HG02763 (cell line): Measurements from ENCODE around the gene GABRR1.
"Not testable (repeated sequence)": the region's sequence is repeated elsewhere in the genome, so short reads cannot be mapped to it uniquely, and the experiment has no call there.

Experiments
- ATAC-seq: cut with Tn5 transposase; IDR thresholded peaks from one replicate; pipeline ENCODE4 v1.9.1; 2021; ENCODE audit warnings: mild to moderate bottlenecking, moderate library complexity; ENCODE audit not compliant: unreplicated experiment

The GABRR1 gene

DNA sequence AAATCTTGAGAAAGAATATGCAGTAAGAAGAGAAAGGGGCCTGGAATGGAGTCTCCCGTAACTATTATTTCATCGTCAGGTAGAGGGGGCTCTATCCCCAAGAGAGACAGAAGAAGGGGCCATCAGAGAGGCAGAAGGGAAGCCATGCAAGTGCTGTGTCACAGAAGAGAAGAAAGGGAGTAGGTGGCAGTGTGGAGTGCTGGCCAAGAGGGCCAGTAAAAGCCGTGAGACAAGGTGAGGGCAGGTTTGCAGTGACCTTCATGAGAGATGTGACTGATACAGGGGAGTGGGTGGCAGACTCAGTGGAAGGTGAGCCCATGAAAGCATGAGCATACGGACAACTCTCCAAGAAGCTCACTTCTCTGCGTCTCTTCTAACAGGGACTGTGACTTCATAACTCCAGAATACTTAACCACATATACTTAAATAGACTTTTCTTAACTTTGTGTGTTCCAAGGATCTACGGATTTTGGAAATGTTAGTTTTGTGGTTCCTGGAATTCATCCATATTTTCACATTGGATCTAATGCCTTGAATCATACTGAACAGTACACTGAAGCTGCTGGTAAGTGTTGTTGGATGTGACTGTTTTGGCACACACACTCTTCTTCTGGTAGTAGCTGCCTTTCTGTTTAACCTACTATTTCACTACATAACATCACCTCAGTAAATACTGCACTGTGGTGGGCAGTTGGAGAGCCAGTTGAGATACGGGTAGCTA, 55.7 kb downstream of the GABRR1 start:
- ATAC-seq = no peak

DNA sequence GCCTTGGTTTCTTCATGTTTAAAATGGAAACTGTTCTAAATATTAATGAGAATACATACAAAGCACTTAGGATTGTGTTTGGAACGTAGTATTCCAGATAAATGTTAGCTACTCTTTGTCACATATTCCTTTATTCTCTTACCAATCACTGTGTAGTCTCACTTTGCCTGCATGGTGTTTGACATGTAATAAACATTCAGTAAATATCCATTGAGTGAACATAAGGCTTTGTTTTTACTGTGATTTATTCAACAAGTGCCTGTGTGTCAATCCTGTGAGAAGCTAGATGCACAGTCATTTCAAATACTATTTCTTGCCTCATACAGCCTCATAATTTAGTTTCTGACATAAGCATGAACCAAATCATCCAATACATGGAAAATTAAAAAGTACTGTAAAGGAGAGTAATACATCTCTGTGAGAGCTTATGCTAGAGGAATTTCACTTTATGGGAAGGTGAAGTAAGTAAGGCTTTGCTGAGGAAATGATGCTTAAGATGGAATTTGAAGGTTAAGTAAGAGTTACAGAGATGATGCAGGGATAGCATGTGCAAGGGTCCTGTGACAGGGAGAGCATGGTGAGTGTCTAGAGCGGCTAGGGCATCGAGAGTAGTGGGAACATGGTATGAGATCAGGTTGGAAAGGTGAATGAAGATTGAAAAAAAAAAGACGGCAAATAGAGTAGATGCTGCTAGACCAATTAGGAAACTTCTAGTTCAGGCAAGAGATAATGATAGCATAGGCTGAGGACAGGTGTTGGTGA, 56.6 kb downstream of the GABRR1 start:
- ATAC-seq = no peak

DNA sequence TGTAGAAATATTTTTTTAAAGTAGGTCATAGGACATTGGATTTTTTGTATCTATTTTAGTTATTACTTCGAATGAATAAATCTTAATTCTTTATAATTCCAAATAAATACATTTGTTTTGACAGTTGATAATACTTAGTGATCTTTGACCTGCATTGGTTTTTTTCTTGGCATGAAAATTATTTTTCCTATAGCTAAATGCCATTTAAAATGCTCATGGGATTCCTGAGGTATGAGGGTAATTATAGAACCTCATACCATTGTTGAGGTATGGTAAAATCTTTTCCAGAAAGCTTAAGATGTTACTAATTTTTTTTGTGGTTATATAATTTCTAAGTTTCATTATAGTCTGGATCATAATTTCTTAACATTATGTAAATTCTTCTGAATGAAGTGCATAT, 63.0 kb downstream of the GABRR1 start:
- no peak for ATAC-seq

DNA sequence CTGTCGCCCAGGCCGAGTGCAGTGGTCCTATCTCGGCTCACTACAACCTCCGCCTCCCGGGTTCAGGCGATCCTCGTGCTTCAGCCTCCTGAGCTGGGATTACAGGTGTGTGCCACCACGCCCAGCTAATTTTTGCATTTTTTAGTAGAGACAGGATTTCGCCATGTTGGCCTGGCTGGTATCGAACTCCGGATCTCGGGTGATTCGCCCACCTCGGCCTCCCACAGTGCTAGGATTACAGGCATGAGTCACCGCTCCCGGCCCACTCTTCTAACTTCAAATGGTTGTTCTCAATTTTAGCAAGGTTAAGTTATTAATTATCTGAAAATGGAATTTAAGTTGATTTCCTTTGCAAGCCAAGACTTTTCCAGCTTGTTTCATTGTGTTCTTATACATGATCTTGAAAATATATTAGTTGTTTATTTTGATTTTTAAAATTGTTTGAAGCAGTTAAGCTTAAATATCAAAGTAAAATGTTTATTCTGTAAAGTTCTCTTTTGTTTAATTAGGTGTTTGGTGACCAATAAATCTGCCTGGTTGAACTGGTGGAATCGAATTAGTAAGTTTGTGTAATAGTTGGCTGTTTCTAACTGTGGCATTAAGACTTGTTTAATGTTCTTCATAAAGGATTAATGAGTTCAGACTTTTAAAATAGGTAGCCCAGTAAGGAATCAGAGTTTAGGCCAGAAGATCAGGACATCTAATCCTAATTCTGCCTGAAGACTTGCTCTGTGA, 69.0 kb downstream of the GABRR1 start:
- ATAC-seq = no peak

DNA sequence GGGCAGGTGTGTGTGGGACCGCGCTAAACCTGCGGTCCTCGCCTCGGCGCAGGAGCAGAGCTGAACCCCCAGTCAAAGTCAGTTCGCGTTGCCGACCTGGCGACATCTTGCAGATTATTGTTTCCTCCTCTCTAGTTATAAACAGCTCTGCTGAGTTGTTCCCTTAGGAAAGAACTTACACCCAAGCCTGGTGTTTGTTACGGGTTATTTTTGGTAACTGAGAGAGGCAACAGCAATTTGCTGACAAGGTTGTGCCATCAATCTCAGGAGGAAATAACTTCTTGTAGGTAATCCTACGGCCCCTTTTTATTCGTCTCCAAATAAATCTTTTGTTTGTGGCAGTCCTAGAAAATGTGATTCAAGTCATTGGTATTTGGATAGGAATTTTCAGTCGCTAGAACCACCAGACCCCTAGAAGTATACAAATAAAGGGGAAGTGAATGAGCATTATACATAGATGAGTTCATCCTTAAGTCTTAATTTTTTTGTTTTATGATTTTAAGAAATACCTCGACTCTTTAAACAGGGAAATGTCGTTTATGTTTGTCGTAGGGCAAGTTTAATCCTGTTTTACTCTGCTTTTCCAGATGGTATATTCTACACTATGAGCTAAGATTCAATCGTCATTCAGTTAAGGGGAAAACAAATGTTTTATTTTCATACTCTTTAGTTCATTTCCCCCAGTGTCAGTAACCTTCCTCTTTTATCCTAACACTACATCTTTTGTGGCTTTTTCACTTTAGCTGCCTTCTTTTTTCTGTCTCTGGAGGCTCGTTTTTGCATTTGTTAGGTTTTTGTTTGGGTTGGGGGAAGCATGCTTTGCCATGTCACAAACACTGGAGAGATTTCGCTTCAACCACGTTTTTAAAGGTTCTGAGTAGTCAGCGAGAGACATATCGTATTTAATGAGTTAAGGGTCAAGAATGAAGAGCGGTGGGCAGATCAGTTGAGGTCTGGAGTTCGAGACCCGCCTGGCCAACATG, 70.1 kb downstream of the GABRR1 start:
- no peak for ATAC-seq

DNA sequence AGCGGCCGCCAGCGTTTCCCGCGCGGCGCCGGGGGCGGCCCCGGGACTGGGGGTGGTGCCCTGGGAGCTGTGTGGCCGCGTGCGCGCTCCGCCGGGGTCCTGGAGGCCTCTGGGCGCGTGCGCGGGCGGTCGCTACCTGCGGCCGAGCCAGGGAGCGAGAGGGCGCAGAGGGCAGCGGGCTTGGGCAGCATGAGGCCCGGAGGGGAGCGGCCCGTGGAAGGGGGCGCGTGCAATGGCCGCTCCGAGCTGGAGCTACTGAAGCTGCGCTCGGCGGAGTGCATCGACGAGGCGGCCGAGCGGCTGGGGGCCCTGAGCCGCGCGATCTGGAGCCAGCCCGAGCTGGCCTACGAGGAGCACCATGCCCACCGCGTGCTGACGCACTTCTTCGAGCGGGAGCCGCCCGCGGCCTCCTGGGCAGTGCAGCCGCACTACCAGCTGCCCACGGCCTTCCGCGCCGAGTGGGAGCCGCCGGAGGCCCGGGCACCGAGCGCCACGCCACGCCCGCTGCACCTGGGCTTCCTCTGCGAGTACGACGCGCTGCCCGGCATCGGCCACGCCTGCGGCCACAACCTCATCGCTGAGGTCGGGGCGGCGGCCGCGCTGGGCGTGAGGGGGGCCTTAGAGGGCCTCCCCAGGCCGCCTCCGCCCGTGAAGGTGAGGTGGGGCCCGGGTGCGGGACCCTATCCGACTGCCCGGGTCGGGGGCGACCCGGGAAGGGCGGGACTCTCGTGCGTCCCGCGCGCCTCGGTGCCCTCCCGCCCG, 71.0 kb downstream of the GABRR1 start, which contains the start of gene PM20D2:
PM20D2 (plus strand) TSS at position 100 of the 762 bp plus-strand sequence; CDS start at position 190, 90 bp downstream.
- ATAC-seq = peak; percentile 60

DNA sequence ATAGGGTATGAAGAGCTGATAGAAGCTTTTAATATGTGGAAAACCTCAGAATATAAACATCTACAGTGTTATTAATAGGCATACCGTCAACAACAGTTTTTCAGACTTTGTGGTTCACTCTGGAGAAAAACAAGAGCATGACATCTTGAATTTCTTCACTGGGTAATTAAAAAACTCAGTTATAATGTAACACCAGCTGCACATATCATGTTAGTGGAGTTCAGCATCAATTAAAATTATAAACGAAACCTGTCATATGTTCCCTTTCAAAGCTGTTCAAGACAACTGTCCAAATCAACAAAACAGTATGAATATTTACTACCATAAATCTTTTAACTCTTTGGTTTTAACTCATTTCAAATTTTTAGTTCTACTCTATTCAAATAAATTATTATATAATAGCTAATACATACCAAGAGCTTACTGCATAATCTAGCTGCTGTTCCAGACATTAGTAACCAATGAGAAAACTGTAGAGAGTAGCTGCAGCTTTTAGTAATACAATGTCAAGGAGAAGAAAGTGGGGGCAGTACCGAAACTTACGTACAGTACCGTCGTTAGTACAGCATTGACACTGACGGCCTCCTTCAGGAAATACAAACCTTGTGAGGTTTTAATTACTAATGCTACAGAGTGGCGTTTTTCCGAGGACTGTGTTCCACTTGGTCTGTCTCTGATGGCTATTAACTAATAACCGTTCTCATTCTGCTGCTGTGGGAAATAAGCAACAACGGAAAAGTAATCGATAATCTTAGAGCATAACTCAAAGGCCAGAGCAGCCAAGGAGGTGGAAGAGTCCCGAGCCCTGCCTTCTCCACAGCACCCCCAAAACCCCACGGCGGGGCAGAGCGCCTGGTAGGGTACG, 71.8 kb downstream of the GABRR1 start:
- ATAC-seq = peak; percentile 54

GRCh38 chr6:89144354-89144906, 72.7 kb downstream of the GABRR1 start:
- peak; percentile 54 for ATAC-seq

GRCh38 chr6:89140347-89141156, 76.6 kb downstream of the GABRR1 start:
- ATAC-seq = no peak

DNA sequence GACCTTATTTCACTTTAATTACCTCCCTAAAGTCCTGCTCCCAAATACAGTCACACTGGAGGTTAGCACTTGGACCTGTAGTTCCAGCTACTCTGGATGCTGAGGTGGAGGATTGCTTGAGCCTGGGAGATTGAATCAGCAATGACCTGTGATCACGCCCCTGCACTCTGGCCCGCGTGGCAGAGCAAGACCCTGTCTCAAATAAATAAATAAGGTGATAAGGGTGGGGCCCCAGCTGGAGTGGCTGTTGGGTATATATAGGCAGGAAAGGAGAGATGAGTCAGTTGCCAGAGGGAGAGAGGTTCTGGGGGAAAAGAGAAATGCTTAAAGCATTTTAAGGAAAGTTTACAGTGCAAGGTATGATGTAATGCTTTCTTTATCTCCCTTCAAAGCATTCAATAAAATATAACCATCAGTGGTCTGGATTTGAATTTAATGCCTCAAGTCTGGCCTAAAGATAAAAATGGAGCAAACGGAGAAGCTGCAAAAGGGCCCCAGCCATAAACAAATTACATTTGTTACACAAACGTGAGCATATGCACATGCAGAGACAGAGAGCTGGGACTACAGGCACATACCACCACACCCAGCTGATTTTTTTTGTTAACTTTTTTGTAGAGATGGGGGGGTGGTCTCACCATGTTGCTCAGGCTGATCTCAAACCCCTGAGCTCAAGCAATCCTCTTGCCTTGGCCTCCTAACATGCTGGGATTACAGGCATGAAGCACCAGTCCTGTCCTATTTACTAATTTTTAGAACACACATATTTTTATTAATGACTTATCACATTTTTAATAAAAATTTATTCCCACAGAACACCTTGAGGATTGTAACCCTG, 77.4 kb downstream of the GABRR1 start:
- no peak for ATAC-seq

GRCh38 chr6:89138173-89138572, 79.0 kb downstream of the GABRR1 start:
- no peak for ATAC-seq

- no peak for ATAC-seq
Observed at GRCh38 chr6:89134723-89135122, 82.4 kb downstream of the GABRR1 start.

GRCh38 chr6:89133981-89134380, 83.2 kb downstream of the GABRR1 start:
- ATAC-seq = no peak

DNA sequence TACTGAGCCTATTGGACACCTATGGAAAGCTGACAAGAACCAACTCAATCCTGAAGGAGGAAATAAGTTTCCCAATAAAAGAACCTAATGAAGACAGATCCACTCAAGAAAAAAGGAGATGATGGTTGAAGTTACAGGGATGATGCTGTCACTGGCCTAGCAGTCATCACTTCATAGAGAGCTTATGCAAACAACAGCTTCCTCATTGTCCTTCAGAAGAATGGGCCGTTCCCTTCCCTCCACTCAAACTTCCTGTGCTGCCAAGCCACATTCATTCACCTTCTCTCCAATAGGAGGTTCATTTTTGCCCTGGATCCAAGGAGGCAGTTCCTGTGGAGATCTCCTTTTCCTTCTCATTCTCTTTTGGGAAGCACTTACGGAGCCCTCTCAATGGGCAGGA, 85.1 kb downstream of the GABRR1 start:
- no peak for ATAC-seq

DNA sequence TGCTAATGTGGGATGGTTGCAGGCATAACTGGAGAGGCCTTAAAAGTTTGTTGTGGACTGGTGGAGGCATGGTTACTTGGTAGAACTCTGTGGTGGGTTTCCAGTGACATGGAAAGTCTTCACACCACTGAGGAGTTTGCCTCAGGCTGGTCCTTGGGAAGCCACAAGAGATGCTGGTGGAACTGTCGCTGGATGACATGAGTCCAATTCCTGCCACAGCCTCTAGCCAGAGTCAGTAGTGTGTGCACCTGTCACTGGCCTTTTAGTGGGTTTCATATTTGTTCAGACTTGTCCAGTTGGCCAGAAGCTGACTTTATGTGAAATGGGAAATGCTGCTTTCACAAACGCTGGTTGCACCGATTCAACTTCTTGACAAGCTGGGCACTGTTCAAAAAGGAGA, 85.6 kb downstream of the GABRR1 start:
- ATAC-seq = no peak

GRCh38 chr6:89128256-89128671, 88.9 kb downstream of the GABRR1 start:
- ATAC-seq = not testable (repeated sequence)
